ENCODE measurements around the gene FADS6. TPM values are rescaled to one million over a fixed set of nuclear protein-coding genes. Genes with fewer than 3 reads are reported as not detected.

Gene FADS6
- total RNA-seq, 1 experiment from 2014 or later: not detected

DNA sequence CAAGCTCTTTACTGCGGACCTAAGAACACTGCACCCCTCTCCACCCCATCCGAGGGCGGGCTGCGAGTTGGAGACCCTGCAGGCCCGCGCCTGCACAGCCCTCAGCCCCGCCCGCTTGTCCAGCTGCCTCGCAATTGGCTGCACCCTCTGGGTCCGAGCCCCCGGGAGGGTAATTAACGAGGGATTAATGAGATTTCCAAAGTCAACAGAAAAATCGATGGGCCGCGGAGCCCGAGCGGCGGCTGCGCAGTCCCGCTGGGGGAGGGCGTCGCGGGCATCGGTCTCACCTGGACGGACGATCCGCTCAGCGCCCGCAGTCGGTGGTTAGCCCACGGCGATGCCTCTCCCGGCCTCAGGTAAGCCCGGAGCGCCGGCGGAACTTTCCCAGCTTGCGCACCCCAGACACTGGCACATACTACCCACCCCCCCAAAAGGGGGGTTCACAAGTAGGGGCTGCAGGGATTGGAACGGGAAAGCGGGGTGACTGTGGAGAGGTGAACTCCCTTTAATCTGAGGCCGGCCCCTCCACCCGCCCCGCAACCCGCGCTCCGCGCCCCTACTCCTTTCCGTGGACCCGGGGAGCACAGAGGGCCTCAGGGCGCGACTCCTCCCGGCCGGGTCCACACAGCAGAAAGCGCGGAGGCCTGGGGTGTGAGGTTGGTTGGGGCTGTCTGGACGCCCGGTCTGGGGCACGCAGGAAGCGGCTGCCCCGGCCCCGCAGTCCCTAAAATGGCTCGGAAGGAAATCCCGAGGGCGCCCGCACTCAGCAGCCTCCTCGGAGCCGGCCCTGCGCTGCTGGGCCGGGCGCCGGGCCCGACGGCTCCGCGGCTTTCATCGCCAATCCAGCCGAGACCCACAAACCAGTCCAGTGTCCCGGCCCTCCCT, 42.4 kb upstream of the FADS6 start, which contains the start of gene OTOP3:
TSS of gene OTOP3 (plus strand) at position 314 of the 885 bp plus-strand sequence. CDS start at position 338, 24 bp downstream.
- DNase-seq: no peak
- POLR2A ChIA-PET (ENCODE audit: unreplicated experiment): no interaction called here

DNA sequence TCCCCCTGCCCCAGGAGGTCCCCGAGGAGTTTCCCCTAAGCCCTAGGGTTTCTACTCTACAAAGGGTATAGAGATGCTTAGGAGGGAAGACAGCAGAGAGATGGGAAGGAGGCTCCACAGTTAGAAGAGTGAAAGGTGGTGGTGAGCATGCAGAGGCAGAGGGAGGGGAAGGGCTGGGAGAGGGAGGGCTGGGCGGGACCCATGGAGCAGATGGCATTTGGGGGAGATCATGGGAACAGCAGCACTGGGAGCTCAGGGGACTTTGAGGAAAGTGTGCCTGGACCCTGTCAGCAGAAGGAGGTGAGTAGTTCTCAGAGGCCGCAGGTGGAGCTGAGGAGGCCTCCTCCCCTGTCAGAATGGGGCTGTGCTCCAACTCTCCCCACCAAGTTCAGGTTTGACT, 41.6 kb upstream of the FADS6 start:
- Histone ChIP-seq H3K79me2 (ENCODE audit: low read length) (no peaks in the 10 kb centered on the region), H3K9me3 (ENCODE audit: low read length) (no peaks in the 10 kb centered on the region), H3K4me1 (ENCODE audit: insufficient read depth, low read length) (no peaks in the 10 kb centered on the region), H3F3A (ENCODE audit: low read length, unreplicated experiment) (no peaks in the 10 kb centered on the region), H3K27me3 (ENCODE audit: low read length) (peaks cover 34% of the 10 kb centered on the region), H3K4me3 (ENCODE audit: low read length) (no peak overlapping the region), H3K9me2 (replicated peaks; ENCODE audit: low read length) (no peaks in the 10 kb centered on the region), H3K36me3 (ENCODE audit: low read depth, low read length) (no peaks in the 10 kb centered on the region), H3K4me2 (ENCODE audit: low read length) (no peak overlapping the region), H4K20me1 (ENCODE audit: low read length) (no peaks in the 10 kb centered on the region), H3K9ac (ENCODE audit: low read length) (no peak overlapping the region), H3K27ac (ENCODE audit: low read length) (no peak overlapping the region), H2AFZ (ENCODE audit: low read length) (no peak overlapping the region)
- intact Hi-C loops (cut with micrococcal nuclease): no loop called here
- TF ChIP-seq EZH2phosphoT487 (IDR thresholded peaks at IDR 0.05; ENCODE audit: borderline replicate concordance, low read length) (no peak), EZH2 (IDR thresholded peaks at IDR 0.05; ENCODE audit: low read length, unreplicated experiment) (no peak)
- TF ChIP-seq, protein P1, sequence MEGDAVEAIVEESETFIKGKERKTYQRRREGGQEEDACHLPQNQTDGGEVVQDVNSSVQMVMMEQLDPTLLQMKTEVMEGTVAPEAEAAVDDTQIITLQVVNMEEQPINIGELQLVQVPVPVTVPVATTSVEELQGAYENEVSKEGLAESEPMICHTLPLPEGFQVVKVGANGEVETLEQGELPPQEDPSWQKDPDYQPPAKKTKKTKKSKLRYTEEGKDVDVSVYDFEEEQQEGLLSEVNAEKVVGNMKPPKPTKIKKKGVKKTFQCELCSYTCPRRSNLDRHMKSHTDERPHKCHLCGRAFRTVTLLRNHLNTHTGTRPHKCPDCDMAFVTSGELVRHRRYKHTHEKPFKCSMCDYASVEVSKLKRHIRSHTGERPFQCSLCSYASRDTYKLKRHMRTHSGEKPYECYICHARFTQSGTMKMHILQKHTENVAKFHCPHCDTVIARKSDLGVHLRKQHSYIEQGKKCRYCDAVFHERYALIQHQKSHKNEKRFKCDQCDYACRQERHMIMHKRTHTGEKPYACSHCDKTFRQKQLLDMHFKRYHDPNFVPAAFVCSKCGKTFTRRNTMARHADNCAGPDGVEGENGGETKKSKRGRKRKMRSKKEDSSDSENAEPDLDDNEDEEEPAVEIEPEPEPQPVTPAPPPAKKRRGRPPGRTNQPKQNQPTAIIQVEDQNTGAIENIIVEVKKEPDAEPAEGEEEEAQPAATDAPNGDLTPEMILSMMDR (conservative IDR thresholded peaks at IDR 0.05; ENCODE audit: low read depth, low read length): no peak
- CTCF ChIA-PET: no interaction called here
- DNase-seq (no peak), ATAC-seq (no peak)
- no TSS peak for BruUV-seq (replicated peaks)
- POLR2A ChIA-PET (ENCODE audit: unreplicated experiment): no interaction called here

More for the DNA sequence above, 42.4 kb upstream of the FADS6 start, which contains the start of gene OTOP3:
- peak within 1 kb of the TSS; percentile 21; the same call in 1 of the 2 replicates for H3K4me2 ChIP-seq (ENCODE audit: low read length)
- no peaks in the 10 kb centered on the region for H3K9me3 ChIP-seq (ENCODE audit: low read length)
- H3K27me3 ChIP-seq (ENCODE audit: low read length): peaks cover 34% of the 10 kb centered on the region
- TF ChIP-seq EZH2 (IDR thresholded peaks at IDR 0.05; ENCODE audit: low read length, unreplicated experiment): peak; percentile 92
- TF ChIP-seq, protein P1 (conservative IDR thresholded peaks at IDR 0.05; ENCODE audit: low read depth, low read length): no peak
- peak; percentile 54 for TF ChIP-seq EZH2phosphoT487 (IDR thresholded peaks at IDR 0.05; ENCODE audit: borderline replicate concordance, low read length)
- H3K9ac ChIP-seq (ENCODE audit: low read length): no peak within 1 kb of the TSS
- no peaks in the 10 kb centered on the region for H3F3A ChIP-seq (ENCODE audit: low read length, unreplicated experiment)
- CTCF ChIA-PET: no interaction called here
- H3K36me3 ChIP-seq (ENCODE audit: low read depth, low read length): no peaks in the 10 kb centered on the region
- H3K4me1 ChIP-seq (ENCODE audit: insufficient read depth, low read length): no peaks in the 10 kb centered on the region
- no peaks in the 10 kb centered on the region for H3K9me2 ChIP-seq (replicated peaks; ENCODE audit: low read length)
- no peak within 1 kb of the TSS for H2AFZ ChIP-seq (ENCODE audit: low read length)
- no peaks in the 10 kb centered on the region for H4K20me1 ChIP-seq (ENCODE audit: low read length)
- no peaks in the 10 kb centered on the region for H3K79me2 ChIP-seq (ENCODE audit: low read length)
- no peak within 1 kb of the TSS for H3K27ac ChIP-seq (ENCODE audit: low read length)
- intact Hi-C loops (cut with micrococcal nuclease): no loop called here
- ATAC-seq: peak; percentile 52
- no TSS peak for BruUV-seq (replicated peaks)
- H3K4me3 ChIP-seq (ENCODE audit: low read length): no peak within 1 kb of the TSS

GRCh38 chr17:74930535-74931036, 37.2 kb upstream of the FADS6 start:
- no peak overlapping the region for H3K4me3 ChIP-seq (ENCODE audit: low read length)
- no peak overlapping the region for H3K27ac ChIP-seq (ENCODE audit: low read length)
- no peak overlapping the region for H3K4me2 ChIP-seq (ENCODE audit: low read length)
- no peak overlapping the region for H2AFZ ChIP-seq (ENCODE audit: low read length)
- POLR2A ChIA-PET (ENCODE audit: unreplicated experiment): no interaction called here
- CTCF ChIA-PET: no interaction called here
- H4K20me1 ChIP-seq (ENCODE audit: low read length): no peaks in the 10 kb centered on the region
- H3K9me2 ChIP-seq (replicated peaks; ENCODE audit: low read length): no peaks in the 10 kb centered on the region
- ATAC-seq: no peak
- no peaks in the 10 kb centered on the region for H3K4me1 ChIP-seq (ENCODE audit: insufficient read depth, low read length)
- BruUV-seq (replicated peaks): no TSS peak
- H3F3A ChIP-seq (ENCODE audit: low read length, unreplicated experiment): no peaks in the 10 kb centered on the region
- no peaks in the 10 kb centered on the region for H3K9me3 ChIP-seq (ENCODE audit: low read length)
- TF ChIP-seq EZH2 (IDR thresholded peaks at IDR 0.05; ENCODE audit: low read length, unreplicated experiment) (no peak), EZH2phosphoT487 (IDR thresholded peaks at IDR 0.05; ENCODE audit: borderline replicate concordance, low read length) (no peak)
- TF ChIP-seq, protein P1 (conservative IDR thresholded peaks at IDR 0.05; ENCODE audit: low read depth, low read length): no peak
- no peak overlapping the region for H3K9ac ChIP-seq (ENCODE audit: low read length)
- peaks cover 11% of the 10 kb centered on the region for H3K27me3 ChIP-seq (ENCODE audit: low read length)
- intact Hi-C loops (cut with micrococcal nuclease): no loop called here
- no peaks in the 10 kb centered on the region for H3K36me3 ChIP-seq (ENCODE audit: low read depth, low read length)
- DNase-seq: no peak
- H3K79me2 ChIP-seq (ENCODE audit: low read length): no peaks in the 10 kb centered on the region

All from PC-3 (cell line).